ENCODE data around the gene FRS2.

GRCh38 chr12:69585189-69586062 lies 115.2 kb downstream of the FRS2 start, which contains the start of gene CCT2:
- TF ChIP-seq POLR2A (IDR thresholded peaks at IDR 0.05) (peak in 3 of 4 donors; percentile 55 to 73 (median 58)), CTCF (IDR thresholded peaks at IDR 0.05) (peak in 2 of 6 experiments; percentile 19 to 32)

All from esophagus squamous epithelium (tissue), 4 donors.